Daoy (cell line): Measurements from ENCODE around the gene NRGN. TPM values are rescaled to one million over a fixed set of nuclear protein-coding genes. Genes with fewer than 3 reads are reported as not detected.

ENCODE experiments used
- DNase-seq: peaks from one replicate; pipeline ENCODE4 v3.0.0-alpha.2; 2015; ENCODE audit warnings: low read depth
- total RNA-seq: library from RNA; depleted of rRNA; stranded (reverse); fragments of >200 nt; shearing (Covaris generic); gene quantifications from 2 replicates; pipeline ENCODE4 v1.2.3, GENCODE V29; 2014

The NRGN gene
- total RNA-seq, 1 experiment from 2014 or later, result 2.7 TPM

DNA sequence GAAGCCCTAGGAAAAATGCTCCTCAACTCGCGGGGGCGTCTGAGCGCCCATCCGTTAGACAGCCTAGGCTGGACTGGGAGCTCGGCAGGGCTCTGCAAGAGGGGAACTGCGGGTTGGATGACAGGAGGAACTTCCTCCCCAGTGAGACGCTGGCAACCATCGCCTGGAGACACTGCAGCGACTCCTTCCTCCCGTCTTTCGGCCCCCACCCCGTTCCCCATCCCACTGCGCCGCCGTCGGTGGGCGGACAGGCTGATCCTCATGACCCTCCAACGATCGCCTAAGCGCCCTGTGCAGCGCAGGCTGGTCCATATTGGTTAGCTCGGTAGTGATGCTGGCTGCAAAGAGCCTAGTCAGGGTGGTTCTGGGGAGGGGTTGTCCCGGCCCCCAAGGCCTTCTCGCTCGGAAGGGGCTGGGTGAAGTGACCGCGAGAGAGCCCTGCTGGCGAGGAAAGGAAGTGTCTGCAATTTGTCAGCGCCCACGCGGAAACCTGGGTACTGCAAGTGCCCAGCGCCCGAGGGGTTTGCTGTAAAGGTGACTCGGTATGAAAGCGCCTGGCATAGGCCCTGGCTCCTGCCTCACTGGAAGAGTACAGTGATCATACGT is 638 bp downstream of the NRGN start:
- peak; percentile 54 for DNase-seq

DNA sequence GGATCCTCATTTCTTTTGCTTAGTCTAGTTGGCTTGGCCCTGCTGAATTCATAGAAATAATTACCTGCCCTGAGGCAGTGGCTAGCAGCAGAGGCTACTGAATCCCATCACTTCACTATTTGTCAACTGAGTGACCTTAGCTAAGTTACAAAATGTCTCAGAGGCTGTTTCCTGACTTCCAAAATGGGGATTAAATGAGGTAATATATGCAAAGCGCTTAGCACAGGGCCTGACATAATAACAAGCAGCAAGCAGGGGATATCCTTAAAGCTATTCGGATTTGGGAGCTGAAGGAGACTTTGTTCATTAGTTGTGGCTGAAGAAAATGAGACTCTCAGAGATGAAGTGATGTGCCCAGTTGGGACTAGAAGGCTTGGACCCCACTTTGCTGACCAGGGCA is 2.8 kb downstream of the NRGN start:
- DNase-seq, result no peak

DNA sequence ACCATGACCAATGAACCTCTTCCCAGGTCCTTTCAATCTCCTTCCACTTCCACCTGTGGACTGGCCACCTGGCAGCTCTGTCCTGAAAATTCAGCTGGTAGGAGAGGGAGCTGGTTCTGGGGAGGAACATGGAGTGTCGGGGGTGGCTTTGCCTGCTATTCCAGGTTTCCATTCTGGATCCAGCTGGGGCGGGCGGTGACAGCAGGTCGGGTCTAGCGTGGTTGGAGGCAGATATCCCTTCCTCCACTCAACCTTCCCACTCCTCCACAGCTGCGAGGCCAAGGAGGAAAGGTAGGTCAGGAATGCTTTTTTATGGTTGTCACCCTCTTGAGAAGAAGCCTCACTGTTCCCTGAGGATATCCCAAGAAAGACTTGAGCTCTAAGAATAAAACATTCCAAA is 3.3 kb downstream of the NRGN start:
- no peak for DNase-seq

DNA sequence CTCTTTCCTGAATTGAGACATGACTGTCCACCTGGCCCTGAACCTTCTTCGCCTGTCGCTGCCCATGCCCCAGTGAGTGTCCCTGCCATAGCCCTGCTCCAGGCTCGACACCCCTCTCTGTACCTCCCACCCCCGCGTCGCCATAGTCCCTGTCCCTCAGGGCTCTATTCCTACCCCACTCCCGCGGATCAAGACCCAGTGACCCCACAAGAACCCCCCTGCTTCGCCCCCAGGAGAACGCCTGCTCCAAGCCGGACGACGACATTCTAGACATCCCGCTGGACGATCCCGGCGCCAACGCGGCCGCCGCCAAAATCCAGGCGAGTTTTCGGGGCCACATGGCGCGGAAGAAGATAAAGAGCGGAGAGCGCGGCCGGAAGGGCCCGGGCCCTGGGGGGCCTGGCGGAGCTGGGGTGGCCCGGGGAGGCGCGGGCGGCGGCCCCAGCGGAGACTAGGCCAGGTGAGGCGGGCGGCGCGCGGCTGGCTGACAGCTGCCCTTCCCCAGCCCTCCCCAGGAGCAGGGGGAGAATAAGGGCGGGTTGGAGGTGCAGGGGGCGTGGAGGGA is 5.6 kb downstream of the NRGN start:
- no peak for DNase-seq

- no peak for DNase-seq
These were observed 6.3 kb downstream of the NRGN start for GRCh38 chr11:124745835-124746620.

GRCh38 chr11:124746621-124747243 is 7.0 kb downstream of the NRGN start:
- DNase-seq, result peak; percentile 79

- DNase-seq, result no peak
These were observed 7.8 kb downstream of the NRGN start for GRCh38 chr11:124747406-124748099.

DNA sequence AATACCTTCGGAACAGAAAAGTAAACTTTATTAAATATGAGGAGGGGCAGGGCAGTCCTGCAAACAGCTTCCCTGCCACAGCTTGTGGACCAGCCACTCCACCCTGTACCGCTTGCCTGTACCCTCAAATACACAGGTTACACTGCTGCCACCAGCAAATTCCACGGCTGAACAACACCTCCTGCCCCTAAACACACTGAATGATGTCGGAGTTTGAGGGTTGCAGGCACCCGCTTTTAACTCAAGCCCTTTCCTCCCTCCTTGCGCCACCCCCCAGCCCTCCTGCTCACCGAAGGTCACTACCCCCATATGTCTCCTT is 8.3 kb downstream of the NRGN start:
- DNase-seq, result no peak

- no peak for DNase-seq
These were observed 9.0 kb downstream of the NRGN start for GRCh38 chr11:124748481-124749343.

- no peak for DNase-seq
These were observed 10.2 kb downstream of the NRGN start for GRCh38 chr11:124749912-124750311.

DNA sequence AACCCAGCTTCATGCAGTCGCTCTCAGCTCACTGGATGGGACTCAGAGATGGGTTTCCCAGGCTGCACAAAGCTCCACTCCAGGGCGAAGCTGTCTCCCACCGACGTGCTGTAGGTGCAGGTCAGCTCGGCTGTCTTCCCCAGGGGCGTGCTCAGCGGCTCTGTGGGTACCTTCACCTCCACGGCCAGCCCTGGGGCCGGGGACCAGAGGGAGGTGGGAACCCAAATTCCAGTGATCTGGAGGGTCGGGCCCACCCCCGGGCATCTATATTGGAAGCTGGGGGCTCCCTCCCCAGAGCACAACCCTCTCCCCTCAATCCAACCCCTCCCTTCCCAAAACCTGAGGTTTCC is 11.6 kb downstream of the NRGN start:
- DNase-seq, result no peak

DNA sequence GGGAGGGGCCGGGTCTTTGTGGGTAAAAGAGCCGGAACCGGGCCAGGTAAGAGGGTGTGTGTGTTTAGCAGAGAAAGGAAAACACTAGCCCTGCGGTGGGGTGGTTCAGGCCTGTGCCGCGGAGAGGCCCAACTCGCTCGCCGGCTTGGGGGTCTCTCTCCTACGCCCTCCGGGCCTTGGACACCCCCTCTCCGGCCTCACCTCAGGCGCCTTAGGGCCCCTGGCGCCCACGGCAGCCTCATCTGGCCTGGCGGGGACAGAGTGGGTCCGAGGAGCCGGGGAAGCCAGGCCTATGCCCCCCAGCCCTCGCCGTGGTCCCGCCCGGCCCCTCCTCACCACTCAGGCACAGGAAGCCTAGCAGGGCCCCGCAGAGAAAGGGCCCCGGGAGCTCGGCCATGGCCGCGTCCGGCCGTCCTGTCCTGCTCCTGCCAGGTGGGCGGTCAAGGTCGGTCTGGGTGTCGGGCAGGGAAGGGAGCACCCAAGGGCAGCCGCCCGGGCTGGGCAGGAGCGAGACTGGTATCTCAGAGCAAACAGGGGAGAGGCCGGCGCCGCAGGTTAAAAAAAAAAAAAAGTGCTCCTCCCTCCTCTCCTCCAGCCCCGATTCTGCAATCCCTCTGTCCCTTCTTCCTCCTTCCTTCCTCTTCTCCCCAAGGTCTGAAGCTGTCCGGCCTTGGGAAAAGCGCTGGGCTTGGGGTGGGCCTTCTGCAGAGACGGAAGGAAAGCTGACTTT is 12.2 kb downstream of the NRGN start, which contains the start of gene VSIG2:
Gene VSIG2, minus strand, starts transcription at position 515 of the 730 bp plus-strand sequence. Its CDS starts 118 bp downstream, at position 397.
- no peak for DNase-seq

DNA sequence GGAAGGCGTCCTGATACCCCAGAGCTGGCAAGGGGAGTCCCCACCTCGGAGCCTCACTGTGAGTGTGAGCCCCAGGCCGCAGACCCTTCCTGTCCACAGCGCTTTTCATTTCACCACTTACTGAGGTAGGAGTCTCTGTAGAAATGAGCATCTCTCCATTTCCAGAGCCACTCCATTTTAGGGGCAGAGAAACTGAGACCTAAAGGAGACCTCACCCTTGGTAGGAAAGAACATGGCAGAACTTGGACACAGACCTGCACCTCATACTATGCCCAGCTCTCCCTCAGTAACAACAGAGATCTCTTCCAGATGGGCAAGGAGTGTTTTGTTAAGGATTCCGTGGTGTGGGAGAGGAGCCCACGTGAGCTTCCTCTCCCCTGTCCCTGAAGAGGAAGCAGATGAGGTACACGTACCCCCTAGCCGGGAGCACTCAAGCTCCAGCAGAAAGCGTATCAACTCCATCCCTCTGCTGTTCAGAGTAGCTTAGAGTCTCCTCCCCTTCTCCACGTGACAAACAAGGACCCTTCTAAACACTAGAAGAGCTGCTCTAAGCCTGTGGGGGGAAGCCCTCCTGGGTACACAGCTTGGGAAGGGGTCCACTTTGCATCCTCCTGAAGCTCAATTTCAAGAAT is 12.8 kb downstream of the NRGN start:
- DNase-seq, result no peak

GRCh38 chr11:124753205-124753604 is 13.5 kb downstream of the NRGN start:
- no peak for DNase-seq

GRCh38 chr11:124753624-124754023 is 13.9 kb downstream of the NRGN start:
- no peak for DNase-seq

DNA sequence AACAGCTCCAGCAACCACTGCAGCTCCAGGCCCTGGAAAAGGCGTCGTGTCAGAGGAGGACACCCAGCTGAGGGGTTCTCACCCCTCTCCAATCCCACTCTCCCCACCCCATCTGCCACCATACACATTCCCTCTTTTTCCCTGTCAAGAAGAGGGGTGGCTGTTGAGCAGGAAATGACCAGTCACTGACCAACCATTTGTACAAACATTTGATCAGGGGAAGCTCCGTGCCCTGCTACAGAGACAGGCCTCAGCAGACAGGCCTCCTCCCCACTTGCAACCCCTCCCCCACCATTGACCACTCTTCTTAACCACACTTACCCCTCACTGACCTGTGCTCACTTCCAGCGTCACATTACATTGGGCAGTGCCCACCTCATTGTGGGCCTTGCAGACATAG is 14.6 kb downstream of the NRGN start:
- no peak for DNase-seq

DNA sequence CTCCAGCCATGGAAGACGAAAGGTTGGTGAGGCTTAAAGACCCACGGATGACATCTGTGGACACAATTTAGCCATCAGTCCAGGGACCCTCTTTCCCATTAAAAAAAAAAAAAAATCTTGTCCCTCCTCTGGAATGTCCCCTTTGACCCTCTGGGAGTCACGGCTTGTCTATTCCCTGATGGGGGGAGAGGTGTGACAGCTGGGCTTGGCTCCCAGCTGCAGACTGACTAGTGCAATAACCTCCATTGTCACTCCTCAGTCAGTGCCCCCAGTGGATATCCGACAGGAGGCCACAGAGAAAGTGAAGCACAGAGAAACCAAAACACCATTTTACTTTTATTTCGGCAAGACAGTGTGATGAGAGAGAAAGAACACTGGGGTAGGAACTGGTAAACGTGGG is 15.0 kb downstream of the NRGN start:
- no peak for DNase-seq

GRCh38 chr11:124756033-124756752 is 16.5 kb downstream of the NRGN start:
- no peak for DNase-seq

GRCh38 chr11:124756753-124757227 is 17.0 kb downstream of the NRGN start:
- no peak for DNase-seq
